ENCODE data around the gene POU2AF1. TPM values are rescaled to one million over a fixed set of nuclear protein-coding genes. Genes with fewer than 3 reads are reported as not detected.

Gene POU2AF1
- total and polyA plus RNA-seq, 4 donors: 2.0 to 6.9 (median 4.5) TPM

- H3K36me3 ChIP-seq (ENCODE audit: control insufficient read depth in 4 of 4, insufficient read depth in 4 of 4, low read length in 4 of 4): no peaks in the 10 kb centered on the region
- TF ChIP-seq CTCF (IDR thresholded peaks at IDR 0.05; ENCODE audit: control extremely low read depth, extremely low read depth): no peak
- DNase-seq: peak; percentile 76 to 90 (median 86)
These were observed 42.4 kb downstream of the POU2AF1 start for GRCh38 chr11:111336582-111337256.

GRCh38 chr11:111336062-111336461, 43.0 kb downstream of the POU2AF1 start:
- Histone ChIP-seq H3K27ac (ENCODE audit: low read depth in 1 of 2, low read length in 1 of 2) (no peak overlapping the region), H3K27me3 (ENCODE audit: control insufficient read depth in 3 of 3, insufficient read depth in 3 of 3, low read length in 2 of 3) (no peaks in the 10 kb centered on the region), H3K36me3 (ENCODE audit: control insufficient read depth in 4 of 4, insufficient read depth in 4 of 4, low read length in 4 of 4) (no peaks in the 10 kb centered on the region), H3K9me3 (ENCODE audit: control insufficient read depth in 4 of 4, insufficient read depth in 3 of 4, low read length in 3 of 4) (no peaks in the 10 kb centered on the region), H3K4me3 (no peak overlapping the region), H3K4me1 (ENCODE audit: control insufficient read depth in 5 of 5, insufficient read depth in 5 of 5, low read length in 5 of 5) (peaks cover 0 to 35% (median 21%) of the 10 kb centered on the region in 5 donors), H3K9ac (ENCODE audit: insufficient read depth in 1 of 2, low read length in 2 of 2) (no peak overlapping the region)
- ATAC-seq (ENCODE audit: insufficient read depth, low FRiP score) (no peak), DNase-seq (no peak)
- no peak for TF ChIP-seq CTCF (IDR thresholded peaks at IDR 0.05; ENCODE audit: control extremely low read depth, extremely low read depth)
- WGBS, 2 donors: 82 to 86% methylated on average over 4 of the region's 4 CpGs

More at GRCh38 chr11:111336582-111337256, 42.4 kb downstream of the POU2AF1 start:
- Histone ChIP-seq H3K27ac (ENCODE audit: low read depth in 1 of 2, low read length in 1 of 2) (no peak overlapping the region), H3K4me3 (no peak overlapping the region), H3K27me3 (ENCODE audit: control insufficient read depth in 3 of 3, insufficient read depth in 3 of 3, low read length in 2 of 3) (no peaks in the 10 kb centered on the region), H3K4me1 (ENCODE audit: control insufficient read depth in 5 of 5, insufficient read depth in 5 of 5, low read length in 5 of 5) (peaks cover 0 to 35% (median 21%) of the 10 kb centered on the region in 5 donors), H3K9me3 (ENCODE audit: control insufficient read depth in 4 of 4, insufficient read depth in 3 of 4, low read length in 3 of 4) (no peaks in the 10 kb centered on the region), H3K9ac (ENCODE audit: insufficient read depth in 1 of 2, low read length in 2 of 2) (no peak overlapping the region)
- no peak for ATAC-seq (ENCODE audit: insufficient read depth, low FRiP score)
- WGBS, 2 donors: 72% methylated on average over 2 of the region's 2 CpGs

- H3K4me1 ChIP-seq (ENCODE audit: control insufficient read depth in 5 of 5, insufficient read depth in 5 of 5, low read length in 5 of 5): peaks cover 0 to 35% (median 21%) of the 10 kb centered on the region in 5 donors
- ATAC-seq (ENCODE audit: insufficient read depth, low FRiP score) (no peak), DNase-seq (peak in 1 of 3 donors; percentile 53)
- H3K4me3 ChIP-seq: no peak overlapping the region
- no peaks in the 10 kb centered on the region for H3K36me3 ChIP-seq (ENCODE audit: control insufficient read depth in 4 of 4, insufficient read depth in 4 of 4, low read length in 4 of 4)
- TF ChIP-seq CTCF (IDR thresholded peaks at IDR 0.05; ENCODE audit: control extremely low read depth, extremely low read depth): no peak
- no peak overlapping the region for H3K27ac ChIP-seq (ENCODE audit: low read depth in 1 of 2, low read length in 1 of 2)
- peak overlapping the region in 1 of 2 donors; percentile 40 for H3K9ac ChIP-seq (ENCODE audit: insufficient read depth in 1 of 2, low read length in 2 of 2)
- no peaks in the 10 kb centered on the region for H3K9me3 ChIP-seq (ENCODE audit: control insufficient read depth in 4 of 4, insufficient read depth in 3 of 4, low read length in 3 of 4)
- H3K27me3 ChIP-seq (ENCODE audit: control insufficient read depth in 3 of 3, insufficient read depth in 3 of 3, low read length in 2 of 3): no peaks in the 10 kb centered on the region
- 69 to 72% methylated on average over 6 of the region's 6 CpGs for WGBS, 2 donors
These were observed 43.5 kb downstream of the POU2AF1 start for GRCh38 chr11:111335549-111335948.

Measured in lung (tissue), 12 donors.